H9 (cell line): ENCODE results near the gene RETSAT. TPM values are rescaled to one million over a fixed set of nuclear protein-coding genes. Genes with fewer than 3 reads are reported as not detected.
A peak's percentile ranks its signal among the peaks of the same experiment; 100 is the strongest.

Source experiments
- DNase-seq: peaks from one replicate; pipeline ENCODE4 v3.0.0-alpha.2; 2017
- H2AFZ ChIP-seq: one replicate; pipeline ENCODE4 v1.6.1; 2013; ENCODE audit warnings: mild to moderate bottlenecking, low read length, control low read depth, moderate library complexity
- H2AK5ac ChIP-seq: 2 replicates; pipeline ENCODE4 v1.6.1; 2013; ENCODE audit warnings: low read length, control low read depth, mixed read lengths; ENCODE audit not compliant: insufficient read length
- H2BK120ac ChIP-seq: one replicate; pipeline ENCODE4 v1.6.1; 2013; ENCODE audit warnings: low read depth, mild to moderate bottlenecking, low read length, control low read depth, inconsistent platforms; ENCODE audit not compliant: poor library complexity, severe bottlenecking
- H2BK12ac ChIP-seq: 2 replicates; pipeline ENCODE4 v1.6.1; 2013; ENCODE audit warnings: low read length, control low read depth, mixed read lengths, low read depth; ENCODE audit not compliant: insufficient read length
- H2BK15ac ChIP-seq: 2 replicates; pipeline ENCODE4 v1.6.1; 2013; ENCODE audit warnings: low read depth, low read length, control low read depth
- H2BK20ac ChIP-seq: one replicate; pipeline ENCODE4 v1.6.1; 2013; ENCODE audit warnings: low read depth, mild to moderate bottlenecking, low read length, control low read depth, inconsistent platforms; ENCODE audit not compliant: poor library complexity, severe bottlenecking
- H2BK5ac ChIP-seq: 2 replicates; pipeline ENCODE4 v1.6.1; 2013; ENCODE audit warnings: low read length, control low read depth, mixed read lengths; ENCODE audit not compliant: insufficient read length
- H3K14ac ChIP-seq: 2 replicates; pipeline ENCODE4 v1.6.1; 2013; ENCODE audit warnings: low read length, control low read depth; ENCODE audit not compliant: insufficient read depth
- H3K18ac ChIP-seq: 2 replicates; pipeline ENCODE4 v1.6.1; 2013; ENCODE audit warnings: low read depth, mild to moderate bottlenecking, mixed read lengths, low read length, control low read depth; ENCODE audit not compliant: insufficient read length
- H3K23ac ChIP-seq: 2 replicates; pipeline ENCODE4 v1.6.1; 2013; ENCODE audit warnings: low read length, control low read depth, mixed read lengths, low read depth; ENCODE audit not compliant: insufficient read length
- H3K23me2 ChIP-seq: 2 replicates; pipeline ENCODE4 v1.6.1; 2013; ENCODE audit warnings: low read depth, mild to moderate bottlenecking, mixed read lengths, low read length, control low read depth; ENCODE audit not compliant: insufficient read length, poor library complexity, severe bottlenecking
- H3K27ac ChIP-seq: 2 replicates; pipeline ENCODE4 v1.5.1; 2013; ENCODE audit warnings: low read length, control low read depth, mixed read lengths, low read depth; ENCODE audit not compliant: insufficient read length
- H3K27me3 ChIP-seq: 2 replicates; pipeline ENCODE4 v1.6.1; 2013; ENCODE audit warnings: low read length, control low read depth, inconsistent platforms; ENCODE audit not compliant: insufficient read depth
- H3K4ac ChIP-seq: 2 replicates; pipeline ENCODE4 v1.6.1; 2013; ENCODE audit warnings: low read depth, mild to moderate bottlenecking, control low read depth, inconsistent platforms, low read length, moderate library complexity
- H3K4me1 ChIP-seq: 2 replicates; pipeline ENCODE4 v1.6.1; 2013; ENCODE audit warnings: low read length, control low read depth, inconsistent platforms; ENCODE audit not compliant: insufficient read depth
- H3K4me2 ChIP-seq: 2 replicates; pipeline ENCODE4 v1.6.1; 2013; ENCODE audit warnings: low read length, control low read depth, mixed read lengths; ENCODE audit not compliant: insufficient read length, insufficient read depth
- H3K56ac ChIP-seq: 2 replicates; pipeline ENCODE4 v1.6.1; 2013; ENCODE audit warnings: low read depth, mild to moderate bottlenecking, mixed read lengths, low read length, control low read depth; ENCODE audit not compliant: insufficient read length
- H3K79me1 ChIP-seq: 2 replicates; pipeline ENCODE4 v1.6.1; 2013; ENCODE audit warnings: low read depth, mild to moderate bottlenecking, moderate library complexity, low read length, control low read depth, inconsistent platforms; ENCODE audit not compliant: insufficient read depth, poor library complexity, severe bottlenecking
- H3K79me2 ChIP-seq: 2 replicates; pipeline ENCODE4 v1.6.1; 2013; ENCODE audit warnings: low read length, control low read depth, inconsistent platforms; ENCODE audit not compliant: insufficient read depth
- H3K9ac ChIP-seq: 2 replicates; pipeline ENCODE4 v1.6.1; 2013; ENCODE audit warnings: low read length, control low read depth, mixed read lengths; ENCODE audit not compliant: insufficient read length; ENCODE audit errors: extremely low read depth
- H3K9me3 ChIP-seq: one replicate; pipeline ENCODE4 v1.6.1; 2013; ENCODE audit warnings: low read depth, low read length, inconsistent platforms; ENCODE audit not compliant: control insufficient read depth
- H3T11ph ChIP-seq: one replicate; pipeline ENCODE4 v1.6.1; 2013; ENCODE audit warnings: mild to moderate bottlenecking, low read length, control low read depth, inconsistent platforms
- H4K20me1 ChIP-seq: one replicate; pipeline ENCODE4 v1.6.1; 2013; ENCODE audit not compliant: control insufficient read depth, insufficient read length, insufficient read depth
- H4K5ac ChIP-seq: 2 replicates; pipeline ENCODE4 v1.6.1; 2013; ENCODE audit warnings: low read depth, mild to moderate bottlenecking, mixed read lengths, low read length, control low read depth; ENCODE audit not compliant: insufficient read length
- H4K8ac ChIP-seq: replicated peaks from 2 replicates; pipeline ENCODE4 v1.6.1; 2013; ENCODE audit warnings: low read length, control low read depth, mixed read lengths, low read depth; ENCODE audit not compliant: insufficient read length
- H4K91ac ChIP-seq: 2 replicates; pipeline ENCODE4 v1.6.1; 2013; ENCODE audit warnings: low read depth, mild to moderate bottlenecking, moderate library complexity, mixed read lengths, low read length, control low read depth; ENCODE audit not compliant: insufficient read length
- H3K27ac Mint-ChIP-seq, 3 experiments: 2 replicates in 2 of 3; 3 replicates in 1 of 3; pipeline ENCODE4 v1.8.0; 2020 to 2021; ENCODE audit warnings: mixed read lengths in 3 of 3, mild to moderate bottlenecking in 1 of 3, moderate library complexity in 1 of 3
- H3K27me3 Mint-ChIP-seq: 2 replicates; pipeline ENCODE4 v1.8.0; 2021; ENCODE audit warnings: low read depth, mild to moderate bottlenecking, moderate library complexity, mixed read lengths
- H3K36me3 Mint-ChIP-seq, 3 experiments: 2 replicates in 2 of 3; 3 replicates in 1 of 3; pipeline ENCODE4 v1.8.0; 2020 to 2021; ENCODE audit warnings: low read depth in 3 of 3, mixed read lengths in 3 of 3; ENCODE audit not compliant: insufficient read depth in 1 of 3
- H3K4me1 Mint-ChIP-seq, 2 experiments: 2 replicates each; pipeline ENCODE4 v1.8.0; 2020; ENCODE audit warnings: mixed read lengths in 2 of 2
- H3K4me3 Mint-ChIP-seq, 2 experiments: 2 replicates in 1 of 2; 3 replicates in 1 of 2; pipeline ENCODE4 v1.8.0; 2020 to 2021; ENCODE audit warnings: mild to moderate bottlenecking in 2 of 2, mixed read lengths in 2 of 2, moderate library complexity in 1 of 2
- H3K9me3 Mint-ChIP-seq, 2 experiments: 2 replicates in 1 of 2; 3 replicates in 1 of 2; pipeline ENCODE4 v1.8.0; 2020; ENCODE audit warnings: mild to moderate bottlenecking in 2 of 2, mixed read lengths in 2 of 2, moderate library complexity in 1 of 2
- CTCF ChIP-seq: fragments of 200-600 bp; sonication (generic); conservative IDR thresholded peaks from 3 replicates; pipeline ENCODE4 v1.8.0; 2021; ENCODE audit warnings: antibody characterized with exemption, mild to moderate bottlenecking
- WGBS: extraction: QIAGEN DNeasy Blood & Tissue Kit; methylation state at CpG from one replicate; pipeline ENCODE4 v1.1.7; 2013; ENCODE audit warnings: missing lambda C conversion rate, low lambda C conversion rate, mixed read lengths; ENCODE audit not compliant: insufficient read length; ENCODE audit errors: extremely low coverage; 5-methylcytosine and 5-hydroxymethylcytosine counted together
- total RNA-seq: library from RNA; stranded (reverse); gene quantifications from 2 replicates; pipeline ENCODE4 v1.2.1, GENCODE V29; 2021

Gene RETSAT
- total RNA-seq, 1 experiment from 2014 or later = 16.7 TPM

- H3K4me1 Mint-ChIP-seq = peaks cover 0 to 1% of the 10 kb centered on the region in 2 experiments; a peak in 1 of 4 replicates
- no peaks in the 10 kb centered on the region for H4K20me1 ChIP-seq
Observed at GRCh38 chr2:85319796-85320195, 34.5 kb downstream of the RETSAT start.

More at GRCh38 chr2:85319796-85320195, 34.5 kb downstream of the RETSAT start:
- Histone ChIP-seq H3K9me3 (no peaks in the 10 kb centered on the region), H3K4me1 (no peaks in the 10 kb centered on the region), H3K4ac (no peak overlapping the region), H3K18ac (no peak overlapping the region), H4K8ac (no peak overlapping the region), H2BK5ac (no peak overlapping the region), H3K23me2 (no peaks in the 10 kb centered on the region), H3K79me1 (peaks cover 2% of the 10 kb centered on the region), H2AK5ac (no peak overlapping the region), H4K91ac (no peak overlapping the region), H2BK120ac (no peak overlapping the region), H2BK20ac (no peak overlapping the region), H2BK15ac (no peak overlapping the region), H3K27ac (no peak overlapping the region), H3K79me2 (no peaks in the 10 kb centered on the region), H2BK12ac (no peak overlapping the region), H3K27me3 (no peaks in the 10 kb centered on the region), H3K56ac (no peak overlapping the region), H4K5ac (no peak overlapping the region), H3K4me2 (no peak overlapping the region), H3K23ac (no peak overlapping the region), H3K9ac (no peak overlapping the region), H2AFZ (no peak overlapping the region), H3K14ac (no peak overlapping the region), H3T11ph (no peak overlapping the region)
- H3K27me3 Mint-ChIP-seq = no peaks in the 10 kb centered on the region; the same call in 1 of the 2 replicates
- H3K27ac Mint-ChIP-seq = peak overlapping the region in 1 of 3 experiments; percentile 0; a peak in 1 of 7 replicates
- peaks cover 38 to 71% (median 67%) of the 10 kb centered on the region in 3 experiments; a peak in 6 of 7 replicates for H3K36me3 Mint-ChIP-seq
- H3K9me3 Mint-ChIP-seq = no peaks in the 10 kb centered on the region
- WGBS = no CpG with 5 or more reads among the region's 4 CpGs
- no peak for TF ChIP-seq CTCF
- DNase-seq = no peak
- no peak overlapping the region for H3K4me3 Mint-ChIP-seq
